HEK293T (cell line): ENCODE results near the gene MGAT5.

ENCODE experiments used
- CTCF ChIA-PET: fragments of 350-600 bp; formaldehyde crosslinking; extraction: SDS; loops from one replicate; lab custom pipeline; 2021; ENCODE audit warnings: antibody characterized with exemption, inconsistent platforms; lab: Yijun Ruan, JAX
- POLR2A ChIA-PET: fragments of 350-600 bp; formaldehyde crosslinking; extraction: SDS; loops from one replicate; lab custom pipeline; 2020; ENCODE audit warnings: antibody characterized with exemption, inconsistent platforms; lab: Yijun Ruan, JAX
- DNase-seq: peaks from one replicate; pipeline ENCODE4 v3.0.0; 2012; ENCODE audit warnings: mixed read lengths; ENCODE audit errors: extremely low spot score
- ARNT ChIP-seq: fragments of 450-650 bp; IDR thresholded peaks from 2 replicates; pipeline ENCODE4 v1.6.1; 2017; ENCODE audit warnings: mild to moderate bottlenecking
- BHLHE40 ChIP-seq: fragments of 450-650 bp; IDR thresholded peaks from 2 replicates; pipeline ENCODE4 v1.6.1; 2016; ENCODE audit warnings: mild to moderate bottlenecking, moderate library complexity, borderline replicate concordance
- CTBP1 ChIP-seq: fragments of 450-650 bp; IDR thresholded peaks from 2 replicates; pipeline ENCODE4 v1.6.1; 2016; ENCODE audit warnings: borderline replicate concordance
- ELF4 ChIP-seq: fragments of 450-650 bp; IDR thresholded peaks from 2 replicates; pipeline ENCODE4 v1.6.1; 2017; ENCODE audit warnings: antibody characterized with exemption
- FOXA1 ChIP-seq: fragments of 450-650 bp; IDR thresholded peaks from 2 replicates; pipeline ENCODE4 v1.6.1; 2016; ENCODE audit warnings: mild to moderate bottlenecking
- FOXK2 ChIP-seq: fragments of 450-650 bp; IDR thresholded peaks from 2 replicates; pipeline ENCODE4 v1.6.1; 2016; ENCODE audit warnings: mild to moderate bottlenecking
- FOXM1 ChIP-seq: fragments of 450-650 bp; IDR thresholded peaks from 2 replicates; pipeline ENCODE4 v1.6.1; 2017; ENCODE audit warnings: mild to moderate bottlenecking, borderline replicate concordance
- HDGF ChIP-seq: fragments of 450-650 bp; IDR thresholded peaks from 2 replicates; pipeline ENCODE4 v1.6.1; 2017; ENCODE audit warnings: antibody characterized with exemption, borderline replicate concordance
- L3MBTL2 ChIP-seq: fragments of 450-650 bp; conservative IDR thresholded peaks from 2 replicates; pipeline ENCODE4 v1.6.1; 2016; ENCODE audit warnings: mild to moderate bottlenecking
- LEF1 ChIP-seq: fragments of 450-650 bp; IDR thresholded peaks from 2 replicates; pipeline ENCODE4 v1.6.1; 2017; ENCODE audit warnings: mild to moderate bottlenecking, borderline replicate concordance
- NFRKB ChIP-seq: fragments of 450-650 bp; IDR thresholded peaks from 2 replicates; pipeline ENCODE4 v1.6.1; 2016; ENCODE audit warnings: mild to moderate bottlenecking, moderate library complexity
- PKNOX1 ChIP-seq: fragments of 450-650 bp; IDR thresholded peaks from 2 replicates; pipeline ENCODE4 v1.6.1; 2016
- SP1 ChIP-seq: fragments of 450-650 bp; IDR thresholded peaks from 2 replicates; pipeline ENCODE4 v1.6.1; 2017
- SUZ12 ChIP-seq: fragments of 450-650 bp; IDR thresholded peaks from 2 replicates; pipeline ENCODE4 v1.6.1; 2016; ENCODE audit warnings: mild to moderate bottlenecking
- TARDBP ChIP-seq: fragments of 450-650 bp; IDR thresholded peaks from 2 replicates; pipeline ENCODE4 v1.6.1; 2016
- ZNF384 ChIP-seq: fragments of 450-650 bp; IDR thresholded peaks from 2 replicates; pipeline ENCODE4 v1.6.1; 2016

MGAT5 gene

DNA sequence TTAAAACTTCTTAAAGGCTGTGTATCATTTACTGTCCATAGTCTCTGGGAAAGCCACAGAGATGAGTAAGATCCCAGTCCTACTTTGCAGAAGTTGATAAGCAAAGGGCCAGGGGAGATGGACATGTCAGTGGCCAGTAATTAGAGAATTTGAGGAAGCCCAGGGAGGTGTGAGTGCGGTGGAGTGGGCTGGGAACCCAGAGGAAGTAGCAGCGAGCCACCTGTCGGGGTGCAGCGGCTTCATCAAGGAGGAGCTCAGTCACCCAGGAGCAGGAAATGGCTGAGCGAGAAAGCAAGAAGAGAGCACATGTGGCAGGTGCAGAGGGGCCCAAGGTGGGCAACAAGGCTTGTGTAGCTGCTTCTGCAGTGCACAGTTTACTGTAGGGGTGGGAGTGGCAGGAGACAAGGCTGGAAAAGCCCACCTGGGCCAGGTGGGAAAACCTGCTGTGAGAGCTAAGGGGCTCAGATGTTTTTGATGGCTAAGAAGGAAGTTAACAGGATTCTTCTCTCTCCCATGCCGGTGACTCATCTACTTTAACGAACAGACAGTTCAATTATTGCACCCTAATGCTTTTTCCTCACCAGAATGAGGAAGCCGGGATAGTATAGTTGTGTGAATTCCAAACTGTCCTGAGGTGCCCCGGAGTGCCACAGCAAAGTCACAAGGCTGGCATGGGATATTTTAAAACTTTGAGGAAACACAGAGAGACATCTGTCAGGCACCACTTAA lies 34.8 kb upstream of the MGAT5 start:
- no peak for DNase-seq
- TF ChIP-seq ZNF384 (no peak), CTBP1 (no peak), SP1 (no peak)
- ChIA-PET POLR2A (no interaction called here), CTCF (interaction anchor here (2.6 kb wide), 1 partner anchor 11 kb away, joined by 6 read pairs; no protein-coding TSS in a partner anchor)

- ChIA-PET POLR2A (no interaction called here), CTCF (interaction anchor here (2.6 kb wide), 1 partner anchor 13 kb away, joined by 6 read pairs; no protein-coding TSS in a partner anchor)
- DNase-seq, result no peak
- TF ChIP-seq TARDBP (no peak), L3MBTL2 (no peak), FOXM1 (no peak), SUZ12 (no peak), FOXK2 (no peak), LEF1 (no peak), SP1 (no peak), NFRKB (no peak), PKNOX1 (no peak), ZNF384 (no peak), ARNT (no peak), ELF4 (no peak), FOXA1 (no peak), HDGF (no peak), CTBP1 (no peak)
Observed at GRCh38 chr2:134220344-134220974, 33.4 kb upstream of the MGAT5 start.

DNA sequence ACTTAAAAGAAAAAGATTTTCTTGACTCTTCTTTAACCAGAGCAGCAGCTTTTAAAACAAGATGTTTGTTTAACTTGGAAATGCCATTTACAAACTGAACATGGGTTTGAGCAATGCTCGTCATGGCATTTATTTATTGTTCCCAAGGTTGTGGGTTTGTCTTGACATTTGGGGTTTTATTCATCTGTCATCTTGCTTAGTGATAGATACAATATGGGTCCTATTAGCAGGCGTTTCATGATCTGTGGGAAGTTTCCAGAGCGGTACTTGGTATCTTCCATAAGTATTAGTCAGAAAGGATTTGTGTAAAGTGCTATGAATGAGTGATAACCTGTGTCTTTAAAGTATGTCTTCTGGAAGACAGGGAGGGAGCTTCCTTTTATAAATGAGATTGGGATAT lies 29.9 kb upstream of the MGAT5 start:
- no peak for TF ChIP-seq BHLHE40
- ChIA-PET POLR2A (no interaction called here), CTCF (no interaction called here)
- no peak for DNase-seq

- ChIA-PET POLR2A (no interaction called here), CTCF (no interaction called here)
- no peak for DNase-seq
Observed at GRCh38 chr2:134225173-134225572, 28.7 kb upstream of the MGAT5 start.

DNA sequence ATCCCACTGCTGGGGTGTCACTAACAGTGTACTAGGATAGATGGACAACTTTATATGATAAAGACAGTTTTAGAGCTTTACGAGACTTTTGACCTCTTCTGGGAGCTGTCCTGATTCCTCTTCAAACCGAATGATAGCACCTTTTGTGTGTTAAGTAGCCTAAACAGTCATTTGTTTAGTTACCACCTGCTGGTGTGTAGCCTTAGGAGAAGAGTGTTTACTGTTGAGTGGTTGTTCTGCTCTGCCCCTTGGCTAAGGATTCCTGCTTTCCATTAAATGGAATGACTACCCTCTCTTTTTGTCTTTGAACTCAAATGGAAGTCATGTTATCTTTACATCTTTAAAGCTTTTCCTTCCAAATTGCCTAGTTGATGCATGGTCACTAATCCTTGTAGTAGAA lies 28.0 kb upstream of the MGAT5 start:
- POLR2A ChIA-PET, result no interaction called here
- TF ChIP-seq NFRKB (no peak), PKNOX1 (no peak), FOXA1 (no peak), ARNT (no peak), LEF1 (no peak), FOXK2 (no peak)
- DNase-seq, result no peak
- CTCF ChIA-PET, result no interaction called here

More at GRCh38 chr2:134225173-134225572, 28.7 kb upstream of the MGAT5 start:
- TF ChIP-seq FOXA1, result no peak
- no peak for TF ChIP-seq TARDBP
- TF ChIP-seq ARNT, result no peak
- TF ChIP-seq PKNOX1, result no peak
- no peak for TF ChIP-seq FOXM1
- TF ChIP-seq ZNF384, result no peak
- no peak for TF ChIP-seq SUZ12
- no peak for TF ChIP-seq BHLHE40
- no peak for TF ChIP-seq FOXK2
- no peak for TF ChIP-seq NFRKB
- TF ChIP-seq LEF1, result no peak

GRCh38 chr2:134226601-134227000 lies 27.3 kb upstream of the MGAT5 start:
- no peak for TF ChIP-seq L3MBTL2
- TF ChIP-seq LEF1, result no peak
- TF ChIP-seq FOXM1, result no peak
- TF ChIP-seq NFRKB, result no peak
- no peak for TF ChIP-seq SUZ12
- no peak for TF ChIP-seq BHLHE40
- TF ChIP-seq ARNT, result no peak
- TF ChIP-seq ZNF384, result no peak
- no peak for TF ChIP-seq TARDBP
- no peak for TF ChIP-seq FOXA1
- TF ChIP-seq SP1, result no peak
- TF ChIP-seq HDGF, result no peak
- no peak for TF ChIP-seq ELF4
- ChIA-PET POLR2A (no interaction called here), CTCF (no interaction called here)
- DNase-seq, result no peak

GRCh38 chr2:134227666-134228065 lies 26.2 kb upstream of the MGAT5 start:
- CTCF ChIA-PET, result no interaction called here
- no peak for TF ChIP-seq TARDBP
- no peak for TF ChIP-seq LEF1
- TF ChIP-seq HDGF, result no peak
- no peak for TF ChIP-seq ARNT
- no peak for TF ChIP-seq CTBP1
- DNase-seq, result no peak
- POLR2A ChIA-PET, result no interaction called here
